Nephron progenitor cell (in vitro differentiated cells): ENCODE data around the gene JDP2.

Experiments
- DNase-seq: peaks from one replicate; pipeline ENCODE4 v3.0.0; 2021
- H3K27ac Mint-ChIP-seq: 2 replicates; pipeline ENCODE4 v1.8.0; 2021; ENCODE audit warnings: mild to moderate bottlenecking, moderate library complexity, mixed read lengths
- H3K27me3 Mint-ChIP-seq: 2 replicates; pipeline ENCODE4 v1.8.0; 2021; ENCODE audit warnings: mild to moderate bottlenecking, low read depth, mixed read lengths; ENCODE audit not compliant: poor library complexity
- H3K36me3 Mint-ChIP-seq: 2 replicates; pipeline ENCODE4 v1.8.0; 2021; ENCODE audit warnings: low read depth, mixed read lengths
- H3K4me1 Mint-ChIP-seq: 2 replicates; pipeline ENCODE4 v1.8.0; 2021; ENCODE audit warnings: mixed read lengths
- H3K4me3 Mint-ChIP-seq: 2 replicates; pipeline ENCODE4 v1.8.0; 2021; ENCODE audit warnings: mild to moderate bottlenecking, moderate library complexity, mixed read lengths
- H3K9me3 Mint-ChIP-seq: 2 replicates; pipeline ENCODE4 v1.8.0; 2021; ENCODE audit warnings: mild to moderate bottlenecking, moderate library complexity, mixed read lengths
- CTCF ChIP-seq: fragments of 200-600 bp; sonication (generic); IDR thresholded peaks from 2 replicates; pipeline ENCODE4 v1.5.0; 2021; ENCODE audit warnings: antibody characterized with exemption

JDP2 gene

GRCh38 chr14:75434890-75435248 is 7.0 kb downstream of the JDP2 start:
- no peak for TF ChIP-seq CTCF
- Mint-ChIP-seq H3K27ac (no peak overlapping the region), H3K4me1 (peaks cover 63% of the 10 kb centered on the region)

GRCh38 chr14:75435473-75435872 is 7.7 kb downstream of the JDP2 start:
- peaks cover 45% of the 10 kb centered on the region for H3K36me3 Mint-ChIP-seq
- peaks cover 62% of the 10 kb centered on the region for H3K4me1 Mint-ChIP-seq
- no peak overlapping the region for H3K4me3 Mint-ChIP-seq
- H3K27ac Mint-ChIP-seq: no peak overlapping the region
- TF ChIP-seq CTCF: no peak
- H3K9me3 Mint-ChIP-seq: no peaks in the 10 kb centered on the region
- no peak for DNase-seq
- H3K27me3 Mint-ChIP-seq: peaks cover 7% of the 10 kb centered on the region

More at GRCh38 chr14:75434890-75435248, 7.0 kb downstream of the JDP2 start:
- Mint-ChIP-seq H3K9me3 (no peaks in the 10 kb centered on the region), H3K27me3 (peaks cover 7% of the 10 kb centered on the region), H3K36me3 (peaks cover 39% of the 10 kb centered on the region), H3K4me3 (no peak overlapping the region)
- no peak for DNase-seq

- Mint-ChIP-seq H3K4me1 (peaks cover 64% of the 10 kb centered on the region), H3K36me3 (peaks cover 54% of the 10 kb centered on the region), H3K27me3 (peaks cover 7% of the 10 kb centered on the region), H3K27ac (peak overlapping the region; percentile 74), H3K9me3 (no peaks in the 10 kb centered on the region), H3K4me3 (no peak overlapping the region)
- no peak for TF ChIP-seq CTCF
- no peak for DNase-seq
Observed at GRCh38 chr14:75437201-75438143, 9.7 kb downstream of the JDP2 start.

GRCh38 chr14:75438486-75439080 is 10.8 kb downstream of the JDP2 start:
- TF ChIP-seq CTCF: no peak
- H3K9me3 Mint-ChIP-seq: no peaks in the 10 kb centered on the region
- H3K36me3 Mint-ChIP-seq: peaks cover 56% of the 10 kb centered on the region
- H3K4me3 Mint-ChIP-seq: no peak overlapping the region
- peak overlapping the region; percentile 74 for H3K27ac Mint-ChIP-seq
- peaks cover 7% of the 10 kb centered on the region for H3K27me3 Mint-ChIP-seq
- peaks cover 66% of the 10 kb centered on the region for H3K4me1 Mint-ChIP-seq
- no peak for DNase-seq

GRCh38 chr14:75439989-75440388 is 12.2 kb downstream of the JDP2 start:
- Mint-ChIP-seq H3K27me3 (peaks cover 3% of the 10 kb centered on the region), H3K4me3 (no peak overlapping the region), H3K9me3 (no peaks in the 10 kb centered on the region), H3K4me1 (peaks cover 56% of the 10 kb centered on the region), H3K36me3 (peaks cover 59% of the 10 kb centered on the region), H3K27ac (no peak overlapping the region)
- TF ChIP-seq CTCF: no peak
- DNase-seq: no peak
